Activated CD8-positive, alpha-beta memory T cell treated with anti-CD3 and anti-CD28 coated beads, Interleukin-2, amount 10 ng/mL, durations not matched to agents 7 days and 5 days (primary cell): ENCODE measurements around the gene ZNF385B. TPM values are rescaled to one million over a fixed set of nuclear protein-coding genes. Genes with fewer than 3 reads are reported as not detected.

Experiments
- ATAC-seq: fragments of 150-1000 bp; cut with Tn5 transposase; one replicate; pipeline ENCODE4 v1.10.0; 2021; ENCODE audit warnings: moderate library complexity
- CTCF ChIA-PET: fragments of 350-600 bp; sonication (Branson Sonifier 250); formaldehyde crosslinking; loops from one replicate; lab custom pipeline; 2021; ENCODE audit warnings: antibody characterized with exemption; lab: Charles Lee
- DNase-seq: peaks from one replicate; pipeline ENCODE4 v3.0.0-alpha.2; 2020
- H3K27ac Mint-ChIP-seq: one replicate; pipeline ENCODE4 v1.8.0; 2021; ENCODE audit warnings: mild to moderate bottlenecking, mixed read lengths
- H3K27me3 Mint-ChIP-seq: one replicate; pipeline ENCODE4 v1.8.0; 2021; ENCODE audit warnings: mixed read lengths
- H3K36me3 Mint-ChIP-seq: one replicate; pipeline ENCODE4 v1.8.0; 2021; ENCODE audit warnings: mild to moderate bottlenecking, mixed read lengths
- H3K4me1 Mint-ChIP-seq: one replicate; pipeline ENCODE4 v1.8.0; 2021; ENCODE audit warnings: mixed read lengths
- H3K4me3 Mint-ChIP-seq: one replicate; pipeline ENCODE4 v1.8.0; 2021; ENCODE audit warnings: mild to moderate bottlenecking, moderate library complexity, mixed read lengths
- H3K9me3 Mint-ChIP-seq: one replicate; pipeline ENCODE4 v1.8.0; 2022; ENCODE audit warnings: low read depth, mixed read lengths
- total RNA-seq, 2 experiments: library from RNA; stranded (reverse); gene quantifications; one replicate each; pipeline ENCODE4 v1.2.3, GENCODE V29; 2021

Gene ZNF385B
- total RNA-seq, 2 experiments from 2014 or later: not detected

- no peaks in the 10 kb centered on the region for H3K36me3 Mint-ChIP-seq
- H3K9me3 Mint-ChIP-seq: no peaks in the 10 kb centered on the region
- no peak overlapping the region for H3K27ac Mint-ChIP-seq
- H3K4me3 Mint-ChIP-seq: no peak overlapping the region
- no peaks in the 10 kb centered on the region for H3K4me1 Mint-ChIP-seq
- DNase-seq: no peak
- no peak for ATAC-seq
- CTCF ChIA-PET: no interaction called here
- H3K27me3 Mint-ChIP-seq: no peaks in the 10 kb centered on the region
Observed at GRCh38 chr2:179525340-179525739, 336.1 kb downstream of the ZNF385B start.

DNA sequence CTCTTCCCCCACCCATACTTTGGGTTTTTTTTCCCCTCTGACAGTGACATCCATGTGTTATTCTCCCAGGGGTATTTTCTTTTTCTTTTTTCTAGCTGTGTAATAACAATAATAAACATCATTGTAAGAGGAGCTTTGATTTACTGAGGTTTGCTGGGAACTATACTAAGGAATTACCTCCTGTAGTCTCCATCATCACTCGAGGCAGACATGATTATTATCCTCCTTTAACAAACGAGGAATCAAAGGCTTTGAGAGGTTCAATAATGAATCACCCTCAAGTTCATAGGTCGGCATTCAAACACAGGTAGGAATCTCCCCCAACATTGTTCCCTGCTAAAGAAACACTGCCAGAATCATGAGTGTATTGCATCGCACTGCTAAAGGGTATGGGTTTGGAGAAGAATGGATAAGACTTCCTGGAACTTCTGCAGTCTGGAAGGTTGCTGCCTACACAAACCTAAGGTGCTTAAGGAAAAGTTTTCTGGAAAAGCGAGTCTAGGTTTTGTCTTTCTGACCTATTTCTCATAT lies 336.5 kb downstream of the ZNF385B start:
- H3K27ac Mint-ChIP-seq: no peak overlapping the region
- H3K36me3 Mint-ChIP-seq: no peaks in the 10 kb centered on the region
- ATAC-seq (no peak), DNase-seq (no peak)
- no peaks in the 10 kb centered on the region for H3K27me3 Mint-ChIP-seq
- no peaks in the 10 kb centered on the region for H3K4me1 Mint-ChIP-seq
- no peaks in the 10 kb centered on the region for H3K9me3 Mint-ChIP-seq
- CTCF ChIA-PET: no interaction called here
- no peak overlapping the region for H3K4me3 Mint-ChIP-seq

DNA sequence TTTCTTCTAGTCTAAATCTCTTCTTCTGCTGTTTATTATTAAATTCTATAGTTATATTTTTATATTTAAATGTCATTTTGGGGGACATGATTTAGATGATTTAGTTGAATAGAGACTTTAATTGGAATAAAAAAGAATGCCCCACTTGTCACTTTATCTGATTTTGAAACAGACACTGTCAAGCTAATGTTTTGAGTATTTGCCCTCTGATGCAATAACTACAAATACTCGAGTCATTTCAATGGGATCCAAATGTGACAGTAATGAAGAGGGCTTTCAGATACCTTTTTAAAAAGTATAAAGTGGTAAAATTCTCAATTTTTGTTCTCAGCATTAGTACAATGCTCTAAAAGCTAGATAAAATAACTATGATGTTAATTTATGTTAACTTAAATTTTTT lies 339.5 kb downstream of the ZNF385B start:
- no peak for DNase-seq
- ATAC-seq: no peak
- CTCF ChIA-PET: no interaction called here
- no peaks in the 10 kb centered on the region for H3K27me3 Mint-ChIP-seq
- no peaks in the 10 kb centered on the region for H3K4me1 Mint-ChIP-seq
- H3K9me3 Mint-ChIP-seq: no peaks in the 10 kb centered on the region
- H3K4me3 Mint-ChIP-seq: no peak overlapping the region
- H3K27ac Mint-ChIP-seq: no peak overlapping the region
- no peaks in the 10 kb centered on the region for H3K36me3 Mint-ChIP-seq

GRCh38 chr2:179518830-179519229 lies 342.6 kb downstream of the ZNF385B start:
- ATAC-seq: no peak
- Mint-ChIP-seq H3K4me1 (no peaks in the 10 kb centered on the region), H3K27ac (no peak overlapping the region), H3K27me3 (no peaks in the 10 kb centered on the region), H3K9me3 (no peaks in the 10 kb centered on the region), H3K4me3 (no peak overlapping the region), H3K36me3 (no peaks in the 10 kb centered on the region)
- CTCF ChIA-PET: no interaction called here
- no peak for DNase-seq

DNA sequence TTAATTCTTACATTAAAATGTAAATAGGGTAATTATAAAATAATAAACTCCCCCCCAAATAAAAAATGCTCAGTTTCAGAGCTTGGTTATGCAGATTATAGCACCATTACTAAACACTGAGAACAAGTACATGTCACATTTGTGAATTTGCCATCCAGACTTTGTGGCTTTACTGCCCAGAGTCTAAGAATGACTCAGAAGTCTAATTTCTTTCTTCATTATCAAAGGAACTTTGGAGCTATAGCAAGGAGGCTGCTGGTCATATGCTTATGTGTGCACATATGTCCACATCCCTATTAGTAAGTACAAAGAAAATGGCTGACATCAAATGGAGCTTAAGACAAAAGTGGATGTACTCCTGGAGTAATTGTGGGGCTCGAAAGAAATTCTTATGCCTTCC lies 348.2 kb downstream of the ZNF385B start:
- H3K36me3 Mint-ChIP-seq: no peaks in the 10 kb centered on the region
- no peaks in the 10 kb centered on the region for H3K4me1 Mint-ChIP-seq

DNA sequence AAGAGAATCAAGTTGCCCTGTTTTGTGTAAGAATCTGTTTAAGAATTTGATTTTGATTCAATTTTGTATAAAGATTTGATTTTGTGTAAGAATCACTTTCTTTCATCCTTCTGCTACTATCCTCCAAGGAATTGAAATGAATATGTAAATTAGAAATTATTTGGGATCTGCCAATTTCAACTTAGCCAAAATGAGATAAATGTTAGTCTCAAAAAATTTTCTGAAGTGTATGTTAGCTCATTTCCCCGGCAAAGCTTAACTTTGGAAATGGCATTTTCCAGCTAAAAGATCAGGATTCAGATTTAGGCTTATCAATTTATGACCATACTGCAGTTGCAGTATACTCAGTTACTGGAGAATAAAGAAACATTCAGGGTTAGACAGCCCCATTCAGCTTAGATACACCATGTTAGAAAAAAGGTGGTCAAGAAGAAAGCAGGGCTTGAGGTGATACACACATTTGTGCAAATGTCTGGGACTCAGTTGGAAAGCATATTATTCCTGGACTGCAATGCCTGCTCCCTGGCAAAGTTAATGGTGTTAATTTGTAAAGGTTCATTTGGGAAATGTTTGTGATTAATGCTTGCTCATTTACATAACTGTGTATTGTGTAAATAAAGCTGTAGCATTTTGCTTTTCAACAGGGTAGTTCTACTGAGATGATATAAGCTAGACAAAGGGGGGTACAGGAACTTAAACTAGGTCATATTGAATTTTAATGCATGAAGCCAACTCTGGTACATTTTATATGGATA lies 349.0 kb downstream of the ZNF385B start:
- no peaks in the 10 kb centered on the region for H3K27me3 Mint-ChIP-seq
- H3K4me1 Mint-ChIP-seq: no peaks in the 10 kb centered on the region
- ATAC-seq (no peak), DNase-seq (no peak)
- H3K27ac Mint-ChIP-seq: no peak overlapping the region
- CTCF ChIA-PET: no interaction called here
- no peaks in the 10 kb centered on the region for H3K9me3 Mint-ChIP-seq
- no peak overlapping the region for H3K4me3 Mint-ChIP-seq
- H3K36me3 Mint-ChIP-seq: no peaks in the 10 kb centered on the region

More for the DNA sequence above, 348.2 kb downstream of the ZNF385B start:
- DNase-seq (no peak), ATAC-seq (no peak)
- H3K9me3 Mint-ChIP-seq: no peaks in the 10 kb centered on the region
- CTCF ChIA-PET: no interaction called here
- no peak overlapping the region for H3K4me3 Mint-ChIP-seq
- H3K27me3 Mint-ChIP-seq: no peaks in the 10 kb centered on the region
- H3K27ac Mint-ChIP-seq: no peak overlapping the region

- no peaks in the 10 kb centered on the region for H3K9me3 Mint-ChIP-seq
- H3K36me3 Mint-ChIP-seq: no peaks in the 10 kb centered on the region
- no peak overlapping the region for H3K27ac Mint-ChIP-seq
- no peak for ATAC-seq
- H3K27me3 Mint-ChIP-seq: no peaks in the 10 kb centered on the region
- CTCF ChIA-PET: no interaction called here
- no peak for DNase-seq
- H3K4me3 Mint-ChIP-seq: no peak overlapping the region
- no peaks in the 10 kb centered on the region for H3K4me1 Mint-ChIP-seq
Observed at GRCh38 chr2:179511105-179511789, 350.2 kb downstream of the ZNF385B start.

- CTCF ChIA-PET: no interaction called here
- no peaks in the 10 kb centered on the region for H3K36me3 Mint-ChIP-seq
- H3K27me3 Mint-ChIP-seq: no peaks in the 10 kb centered on the region
- no peaks in the 10 kb centered on the region for H3K4me1 Mint-ChIP-seq
- no peak overlapping the region for H3K27ac Mint-ChIP-seq
- ATAC-seq: no peak
- H3K9me3 Mint-ChIP-seq: no peaks in the 10 kb centered on the region
- no peak for DNase-seq
- no peak overlapping the region for H3K4me3 Mint-ChIP-seq
Observed at GRCh38 chr2:179495315-179495714, 366.1 kb downstream of the ZNF385B start.

DNA sequence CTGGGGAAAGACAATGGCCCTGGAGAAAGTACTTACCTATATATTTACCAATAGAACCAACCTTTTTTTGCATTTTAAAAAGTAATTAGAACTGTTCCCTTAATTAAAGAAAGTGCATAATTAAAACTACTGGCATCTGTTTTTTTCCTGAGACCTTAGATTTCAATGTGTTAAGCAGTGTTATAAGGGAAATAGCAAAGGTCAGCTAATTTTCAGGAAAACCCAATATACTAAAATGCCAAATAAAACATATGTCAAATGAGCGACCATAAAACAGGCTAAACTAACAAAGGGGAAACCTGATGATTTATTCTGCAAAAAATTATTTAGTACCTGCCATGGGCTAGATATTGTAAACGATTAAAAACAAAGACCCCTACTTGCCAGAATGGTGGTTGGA lies 372.8 kb downstream of the ZNF385B start:
- no peak for DNase-seq
- Mint-ChIP-seq H3K36me3 (no peaks in the 10 kb centered on the region), H3K27me3 (no peaks in the 10 kb centered on the region), H3K9me3 (no peaks in the 10 kb centered on the region), H3K4me3 (no peak overlapping the region), H3K4me1 (no peaks in the 10 kb centered on the region), H3K27ac (no peak overlapping the region)
- no peak for ATAC-seq
- CTCF ChIA-PET: no interaction called here

DNA sequence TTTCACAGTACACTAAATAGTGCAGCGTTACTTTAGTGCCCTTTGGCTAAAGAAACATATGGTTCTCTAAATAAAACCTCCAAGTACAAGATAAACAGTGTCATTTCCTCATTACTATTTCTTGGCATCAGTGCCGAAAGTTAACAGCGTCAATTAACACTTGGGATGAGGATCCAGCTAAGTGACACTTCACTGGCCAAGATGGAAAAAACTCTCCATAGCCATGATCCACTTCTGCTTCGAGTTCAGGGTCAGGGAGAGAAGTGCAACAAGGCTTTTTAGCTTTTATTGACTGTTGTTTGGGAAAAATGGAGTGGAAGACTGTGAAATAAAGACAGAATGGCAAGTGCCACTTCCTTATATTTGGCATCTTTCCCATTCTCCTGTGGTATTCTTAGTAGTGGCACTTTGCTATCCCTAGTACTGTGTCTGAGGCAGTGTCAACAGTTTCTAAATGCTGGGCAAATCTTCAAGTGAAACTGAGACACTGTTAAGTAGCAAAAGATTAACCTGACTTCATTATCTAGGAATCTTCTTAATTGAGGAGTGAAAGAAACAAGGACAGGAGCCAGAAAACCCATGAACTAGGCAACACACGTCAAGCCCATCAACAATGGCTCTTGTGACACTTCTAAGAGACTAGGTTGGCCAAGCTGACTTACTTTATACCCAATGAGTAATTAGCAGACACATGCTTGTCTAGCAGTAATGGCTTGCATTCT lies 374.2 kb downstream of the ZNF385B start:
- H3K27ac Mint-ChIP-seq: no peak overlapping the region
- CTCF ChIA-PET: no interaction called here
- H3K36me3 Mint-ChIP-seq: no peaks in the 10 kb centered on the region
- no peak overlapping the region for H3K4me3 Mint-ChIP-seq
- no peak for DNase-seq
- H3K9me3 Mint-ChIP-seq: no peaks in the 10 kb centered on the region
- ATAC-seq: no peak
- H3K4me1 Mint-ChIP-seq: no peaks in the 10 kb centered on the region
- no peaks in the 10 kb centered on the region for H3K27me3 Mint-ChIP-seq

DNA sequence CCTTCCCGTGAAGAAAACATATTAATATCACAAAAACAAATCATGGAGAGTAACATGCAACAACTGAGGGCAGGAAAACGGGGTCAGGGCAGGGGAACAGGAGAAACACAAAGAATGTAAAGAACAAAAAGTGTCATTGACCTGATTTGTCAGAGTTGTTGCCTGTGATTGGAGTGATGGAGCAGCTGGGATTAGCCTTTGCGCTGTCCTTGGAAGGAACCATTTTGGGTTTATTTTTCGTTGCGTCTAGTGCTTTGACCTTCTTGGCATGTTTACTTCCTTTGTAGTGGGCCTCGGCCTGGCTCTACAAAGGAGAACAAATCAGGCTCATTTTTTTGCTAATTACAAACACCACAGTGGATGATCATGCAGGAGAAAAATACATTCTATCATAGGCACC lies 378.3 kb downstream of the ZNF385B start:
- H3K4me1 Mint-ChIP-seq: no peaks in the 10 kb centered on the region
- no peaks in the 10 kb centered on the region for H3K27me3 Mint-ChIP-seq
- ATAC-seq: no peak
- no peak overlapping the region for H3K27ac Mint-ChIP-seq
- DNase-seq: no peak
- H3K36me3 Mint-ChIP-seq: no peaks in the 10 kb centered on the region
- H3K4me3 Mint-ChIP-seq: no peak overlapping the region
- H3K9me3 Mint-ChIP-seq: no peaks in the 10 kb centered on the region
- CTCF ChIA-PET: no interaction called here

DNA sequence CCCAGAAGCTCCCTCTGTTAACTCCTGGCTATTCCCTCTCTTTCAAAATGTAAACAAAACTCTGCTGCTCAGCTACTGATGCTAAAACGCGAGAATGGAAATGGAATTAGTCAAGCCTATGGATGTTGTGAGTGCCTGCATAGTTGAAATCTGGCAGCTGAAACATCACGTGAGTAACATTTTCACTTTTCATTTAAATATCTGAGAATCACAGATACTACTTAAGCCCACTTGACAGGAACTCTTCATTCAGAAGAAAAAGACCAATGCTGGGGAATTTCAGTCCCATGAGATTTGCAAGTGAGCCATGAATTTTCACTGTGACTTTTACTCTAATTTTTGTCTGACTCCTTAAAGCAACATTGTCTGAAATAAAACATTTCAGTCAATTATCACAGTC lies 381.5 kb downstream of the ZNF385B start:
- Mint-ChIP-seq H3K4me1 (no peaks in the 10 kb centered on the region), H3K27ac (no peak overlapping the region), H3K9me3 (no peaks in the 10 kb centered on the region), H3K27me3 (no peaks in the 10 kb centered on the region), H3K36me3 (no peaks in the 10 kb centered on the region), H3K4me3 (no peak overlapping the region)
- ATAC-seq (no peak), DNase-seq (no peak)
- CTCF ChIA-PET: no interaction called here

- H3K4me3 Mint-ChIP-seq: no peak overlapping the region
- CTCF ChIA-PET: interaction anchor here (2.0 kb wide), 1 partner anchor 11 kb away, joined by 5 read pairs; no protein-coding TSS in a partner anchor
- H3K9me3 Mint-ChIP-seq: no peaks in the 10 kb centered on the region
- no peaks in the 10 kb centered on the region for H3K27me3 Mint-ChIP-seq
- H3K4me1 Mint-ChIP-seq: no peaks in the 10 kb centered on the region
- no peaks in the 10 kb centered on the region for H3K36me3 Mint-ChIP-seq
- H3K27ac Mint-ChIP-seq: no peak overlapping the region
- ATAC-seq (no peak), DNase-seq (no peak)
Observed at GRCh38 chr2:179478771-179479170, 382.6 kb downstream of the ZNF385B start.
